GM19395 (cell line): Measurements from ENCODE around the gene MAOA.
"Not testable (repeated sequence)": the region's sequence is repeated elsewhere in the genome, so short reads cannot be mapped to it uniquely, and the experiment has no call there.

Experiments
- ATAC-seq: cut with Tn5 transposase; IDR thresholded peaks from one replicate; pipeline ENCODE4 v1.9.1; 2021; ENCODE audit warnings: mild to moderate bottlenecking, moderate library complexity; ENCODE audit not compliant: unreplicated experiment

MAOA gene

GRCh38 chrX:43716144-43716543, 60.0 kb downstream of the MAOA start:
- ATAC-seq = no peak

DNA sequence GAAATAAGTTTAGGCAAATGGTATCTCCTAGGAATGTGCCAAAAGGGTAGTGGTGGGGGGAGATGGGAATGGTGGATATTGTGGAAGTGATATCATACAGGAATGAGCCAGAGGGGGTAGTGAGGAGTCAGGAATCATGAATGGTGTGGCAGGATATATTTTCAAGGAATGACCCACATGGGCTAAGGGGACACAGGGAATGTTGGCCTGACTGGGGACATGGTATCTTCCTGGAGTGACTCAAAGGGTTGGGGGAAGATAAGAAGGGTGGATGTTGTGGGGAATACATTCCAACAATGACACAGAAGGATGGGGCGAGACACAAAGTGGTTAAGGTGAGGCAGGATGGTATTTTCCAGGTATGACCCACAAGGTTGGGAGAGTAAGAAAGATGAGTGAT, 60.6 kb downstream of the MAOA start:
- ATAC-seq = no peak

GRCh38 chrX:43717161-43717560, 61.1 kb downstream of the MAOA start:
- no peak for ATAC-seq

- ATAC-seq = no peak
Measured at GRCh38 chrX:43718081-43718480, 62.0 kb downstream of the MAOA start.

- ATAC-seq = no peak
Measured at GRCh38 chrX:43718546-43718945, 62.4 kb downstream of the MAOA start.

DNA sequence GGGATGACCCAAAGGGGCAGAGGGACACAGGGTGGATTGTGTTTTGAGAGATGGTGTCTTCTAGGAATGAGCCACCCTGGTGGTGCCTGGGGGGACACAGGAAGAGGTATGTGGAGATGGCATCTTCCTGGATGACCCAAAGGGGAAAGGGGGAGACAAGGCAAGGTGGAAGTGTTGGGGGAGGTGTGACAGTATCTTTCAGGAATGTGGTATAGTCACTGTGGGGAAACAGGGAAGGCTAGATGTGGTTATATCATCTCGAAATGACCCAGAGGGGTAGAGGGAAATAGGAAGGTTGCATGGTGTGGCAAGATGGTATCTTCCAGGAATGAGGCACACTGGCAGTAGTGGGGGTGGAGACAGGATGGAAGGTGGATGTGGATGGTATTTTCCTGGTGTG, 62.9 kb downstream of the MAOA start:
- no peak for ATAC-seq

DNA sequence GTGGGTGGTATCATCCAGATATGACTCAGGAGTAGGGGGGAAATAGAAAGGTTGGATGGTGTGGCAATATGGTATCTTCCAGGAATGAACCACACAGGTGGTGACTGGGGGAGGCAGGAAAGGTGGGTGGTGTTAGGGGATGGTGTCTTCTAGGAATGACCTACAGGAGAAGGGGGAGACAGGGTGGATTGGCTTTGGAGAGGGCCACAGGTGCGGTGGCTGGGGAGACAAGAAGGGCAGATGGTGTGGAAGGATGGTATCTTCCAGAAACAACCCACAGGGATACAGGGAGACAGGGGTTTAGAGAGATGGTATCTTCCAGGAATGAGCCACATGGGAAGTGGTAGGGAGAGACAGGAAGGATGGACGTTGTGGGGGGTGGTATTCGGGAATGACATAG, 64.0 kb downstream of the MAOA start:
- no peak for ATAC-seq

DNA sequence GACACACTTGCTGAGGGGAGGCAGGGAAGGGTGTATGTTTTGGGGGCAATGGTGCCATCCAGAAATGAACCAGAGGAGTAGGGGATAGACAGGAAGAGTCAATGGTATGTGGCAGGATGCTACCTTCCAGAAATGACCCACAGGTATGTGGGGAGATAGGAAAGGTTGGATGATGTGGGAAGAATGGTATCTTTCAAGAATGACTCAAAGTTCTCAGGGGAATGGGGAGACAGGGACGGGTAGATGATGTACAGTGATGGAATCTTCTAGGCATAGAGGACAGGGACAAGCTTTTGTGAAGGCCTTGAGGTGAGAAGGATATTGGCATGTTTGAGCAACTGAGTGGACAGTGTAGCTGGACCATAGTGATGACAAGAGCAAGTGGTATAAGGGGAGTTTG, 64.9 kb downstream of the MAOA start:
- no peak for ATAC-seq

- ATAC-seq = not testable (repeated sequence)
Measured at GRCh38 chrX:43725227-43725626, 69.1 kb downstream of the MAOA start.

- not testable (repeated sequence) for ATAC-seq
Measured at GRCh38 chrX:43727254-43727653, 71.2 kb downstream of the MAOA start.

DNA sequence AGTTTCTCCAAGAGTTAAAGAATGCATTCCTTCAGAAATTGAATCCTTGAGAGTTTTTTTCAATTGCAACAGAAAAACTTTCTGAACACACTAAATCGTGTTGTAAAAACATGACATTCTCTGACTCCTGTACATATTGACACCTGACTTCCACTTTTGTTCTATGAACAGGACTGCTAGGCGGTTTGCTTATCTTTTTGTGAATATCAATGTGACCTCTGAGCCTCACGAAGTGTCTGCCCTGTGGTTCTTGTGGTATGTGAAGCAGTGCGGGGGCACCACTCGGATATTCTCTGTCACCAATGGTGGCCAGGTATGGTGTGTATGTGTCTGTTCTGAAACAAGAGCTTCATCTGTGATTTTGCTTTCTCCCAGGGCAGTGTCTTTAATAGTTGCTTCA, 71.9 kb downstream of the MAOA start:
- ATAC-seq = no peak

- ATAC-seq = no peak
Measured at GRCh38 chrX:43728966-43729365, 72.9 kb downstream of the MAOA start.

GRCh38 chrX:43731086-43731485, 75.0 kb downstream of the MAOA start:
- ATAC-seq = no peak

- no peak for ATAC-seq
Measured at GRCh38 chrX:43733699-43734098, 77.6 kb downstream of the MAOA start.

DNA sequence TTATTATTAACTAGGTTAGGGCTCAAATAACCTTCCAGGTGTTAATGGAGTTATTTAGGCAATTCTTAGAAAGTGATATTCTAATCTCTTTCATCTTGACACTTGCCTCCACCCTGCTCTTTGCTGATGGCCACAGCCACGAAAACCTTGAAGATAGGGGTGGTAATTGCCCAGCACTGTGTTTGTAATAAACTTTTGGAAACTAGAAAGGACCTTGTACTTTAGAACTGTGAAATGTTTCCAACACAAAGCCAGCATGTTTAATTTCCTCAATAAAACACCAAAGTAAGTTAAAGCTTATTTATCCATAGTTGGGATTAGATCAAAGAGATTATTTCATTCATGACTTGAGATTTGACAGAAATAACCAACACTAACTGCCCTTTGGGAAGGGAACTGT, 78.3 kb downstream of the MAOA start:
- ATAC-seq = no peak

GRCh38 chrX:43735534-43735933, 79.4 kb downstream of the MAOA start:
- ATAC-seq = no peak

GRCh38 chrX:43735957-43736356, 79.9 kb downstream of the MAOA start:
- ATAC-seq = no peak

GRCh38 chrX:43741843-43742573, 85.9 kb downstream of the MAOA start:
- no peak for ATAC-seq

DNA sequence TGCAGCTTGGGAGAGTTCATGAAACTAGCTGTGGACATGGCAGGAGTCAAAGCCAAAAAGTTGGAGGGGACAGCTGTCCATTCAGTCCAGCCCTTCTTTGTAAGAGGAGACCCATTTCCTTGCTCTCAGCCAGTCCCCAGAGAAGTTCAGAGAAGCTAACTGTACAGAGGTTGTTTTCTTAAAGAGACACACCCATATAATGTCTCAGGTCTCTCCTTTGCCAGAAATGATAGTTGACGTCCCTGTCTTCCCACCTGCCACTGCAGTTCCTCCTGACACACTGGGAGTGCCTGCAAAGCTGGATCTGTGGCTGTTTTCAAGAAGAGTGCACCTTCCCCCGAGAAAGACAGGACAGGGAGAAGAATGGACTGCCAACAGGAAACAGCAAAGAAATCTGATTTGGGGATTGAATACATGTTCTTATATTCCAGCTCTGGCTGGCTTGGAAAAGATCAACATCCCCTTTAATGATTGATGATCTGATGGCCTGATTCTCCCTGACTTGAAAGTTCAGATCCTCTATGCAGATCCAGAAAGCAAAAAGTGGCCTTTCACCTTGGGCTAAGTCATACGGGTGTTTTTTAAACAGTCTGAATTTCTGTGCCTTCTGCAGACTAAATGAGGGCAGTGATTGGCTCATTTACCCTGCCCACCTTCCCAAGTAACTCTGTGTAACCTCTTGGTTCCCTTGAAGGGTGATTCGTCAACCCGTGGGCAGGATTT, 87.2 kb downstream of the MAOA start:
- no peak for ATAC-seq

DNA sequence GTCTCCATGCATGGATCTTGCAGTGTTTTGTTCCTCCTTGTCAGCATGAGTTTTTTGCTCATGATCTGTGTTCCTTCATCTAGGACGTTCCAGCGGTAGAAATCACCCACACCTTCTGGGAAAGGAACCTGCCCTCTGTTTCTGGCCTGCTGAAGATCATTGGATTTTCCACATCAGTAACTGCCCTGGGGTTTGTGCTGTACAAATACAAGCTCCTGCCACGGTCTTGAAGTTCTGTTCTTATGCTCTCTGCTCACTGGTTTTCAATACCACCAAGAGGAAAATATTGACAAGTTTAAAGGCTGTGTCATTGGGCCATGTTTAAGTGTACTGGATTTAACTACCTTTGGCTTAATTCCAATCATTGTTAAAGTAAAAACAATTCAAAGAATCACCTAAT, 88.2 kb downstream of the MAOA start:
- ATAC-seq = no peak

- ATAC-seq = no peak
Measured at GRCh38 chrX:43745938-43746721, 90.0 kb downstream of the MAOA start.

GRCh38 chrX:43747476-43747875, 91.4 kb downstream of the MAOA start:
- ATAC-seq = no peak
